D341Med (cell line): ENCODE measurements around the gene UROC1.

Source experiments
- DNase-seq: peaks from one replicate; pipeline ENCODE4 v3.0.0; 2012; ENCODE audit warnings: low spot score

UROC1 gene

DNA sequence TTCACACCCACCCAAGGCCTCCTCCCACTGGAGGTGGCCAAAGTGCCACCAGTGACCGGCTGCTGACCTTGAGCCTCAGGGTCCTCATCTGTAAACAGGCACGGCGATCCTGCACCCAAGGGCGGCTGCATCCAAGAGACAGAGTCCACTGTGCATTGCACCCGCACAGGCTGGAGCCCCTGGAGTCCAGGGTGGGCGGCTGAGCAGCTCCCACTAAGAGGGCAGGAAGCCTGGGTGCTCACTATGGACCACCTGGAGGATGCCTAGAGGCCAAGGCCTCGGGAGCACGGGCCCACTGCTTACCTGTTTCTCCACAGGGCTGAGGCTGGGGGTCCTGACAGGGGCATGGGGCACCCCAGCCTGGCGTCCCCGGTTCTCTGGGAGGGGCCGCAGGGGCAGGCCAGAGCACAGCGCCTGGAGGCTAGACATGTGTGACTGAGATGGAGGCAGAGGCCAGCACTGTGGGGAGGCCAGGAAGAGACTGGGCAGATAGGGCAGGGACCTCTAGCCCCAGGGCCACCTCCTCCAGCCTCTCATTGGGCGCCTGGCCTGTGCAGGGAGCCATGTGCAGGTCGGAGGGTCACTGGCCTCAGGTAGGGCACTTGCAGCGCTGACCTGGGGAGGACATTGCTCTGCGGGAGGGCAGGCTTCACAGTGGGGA, at the start of gene UROC1:
Gene UROC1, minus strand, starts transcription at position 483 of the 661 bp plus-strand sequence. Its CDS starts 54 bp downstream, at position 429.
- no peak for DNase-seq

DNA sequence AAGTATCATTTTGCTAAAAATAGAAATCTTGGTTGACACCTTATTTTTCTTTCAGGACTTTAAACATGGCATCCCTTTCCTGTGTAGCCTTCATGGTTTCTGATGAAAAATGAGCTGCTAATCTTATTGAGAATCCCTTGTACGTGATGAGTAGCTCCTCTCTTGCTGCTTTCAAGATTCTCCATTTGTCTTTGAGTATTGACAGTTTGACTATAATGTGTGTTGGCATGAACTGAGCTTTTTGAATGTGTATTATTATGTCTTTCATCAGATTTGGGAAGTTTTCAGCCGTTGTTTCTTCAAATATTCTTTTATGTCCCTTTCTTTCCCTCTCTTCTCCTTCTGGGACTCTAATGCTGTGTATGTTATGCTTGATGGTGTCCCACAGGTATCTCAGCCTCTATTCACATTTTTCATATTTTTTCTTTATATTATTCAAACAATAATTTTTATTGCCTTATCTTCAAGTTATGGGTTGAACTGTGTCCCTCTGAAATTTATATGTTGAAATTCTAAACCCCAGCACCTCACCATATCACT, 45.2 kb upstream of the UROC1 start:
- no peak for DNase-seq

DNA sequence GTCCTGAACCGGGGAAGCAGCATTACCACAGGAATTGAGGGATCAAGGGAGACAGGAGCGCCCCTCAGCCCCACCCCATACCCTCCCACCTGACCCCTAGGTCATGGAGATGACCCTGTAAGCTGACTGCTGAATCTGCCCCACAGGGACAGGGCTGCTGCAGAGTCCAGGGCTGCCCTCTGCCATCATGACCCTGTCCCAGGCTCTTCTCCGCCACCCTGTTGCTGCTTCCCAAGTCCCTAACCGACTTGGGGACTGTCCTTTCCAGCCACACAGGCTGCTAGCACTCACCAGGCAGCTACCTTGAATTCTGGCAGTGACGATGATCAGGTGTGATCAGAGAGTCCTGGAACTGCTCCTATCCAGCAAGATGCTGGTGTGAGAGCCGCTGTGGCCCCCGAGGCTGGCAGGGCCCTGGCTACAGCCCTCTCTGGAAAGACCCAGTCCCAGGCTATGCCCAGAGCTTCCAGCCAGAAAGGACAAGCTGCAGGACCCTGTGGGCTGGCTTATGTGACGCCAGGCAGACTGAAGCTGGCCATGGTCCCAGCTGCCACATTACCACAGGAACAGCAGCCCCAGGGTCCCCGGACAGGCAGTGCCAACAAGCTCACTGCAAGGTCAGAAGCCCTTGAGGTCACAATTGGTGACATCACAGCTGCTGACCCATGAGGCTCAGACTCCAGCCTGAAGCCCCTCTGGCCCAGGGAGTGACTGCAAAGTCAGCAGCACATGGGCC, 40.9 kb upstream of the UROC1 start, which contains the start of gene C3orf22:
Gene C3orf22, minus strand, starts transcription at position 597 of the 736 bp plus-strand sequence. CDS start 5,542 bp downstream, outside the sequence.
- peak; percentile 11 for DNase-seq

DNA sequence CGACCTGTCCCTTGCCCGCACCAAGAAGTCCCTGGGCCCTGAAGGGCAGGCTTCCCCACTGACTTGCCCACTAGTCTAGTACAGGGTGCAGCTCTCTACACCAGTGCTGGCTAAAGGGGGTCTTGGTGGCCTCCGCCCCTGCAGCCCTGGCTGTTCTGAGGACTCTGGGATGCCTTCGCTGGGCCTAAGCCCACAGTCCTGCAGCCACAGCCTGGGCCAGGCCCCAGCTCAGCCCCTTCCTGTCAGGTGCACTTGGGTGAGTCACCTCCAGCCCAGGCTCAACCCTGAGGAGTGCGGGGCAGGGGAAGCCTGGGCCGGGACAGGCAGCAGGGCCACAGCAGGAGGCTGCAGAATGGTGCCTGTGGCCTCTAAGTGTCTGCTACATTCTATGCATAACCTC, 40.2 kb upstream of the UROC1 start:
- peak; percentile 9 for DNase-seq

DNA sequence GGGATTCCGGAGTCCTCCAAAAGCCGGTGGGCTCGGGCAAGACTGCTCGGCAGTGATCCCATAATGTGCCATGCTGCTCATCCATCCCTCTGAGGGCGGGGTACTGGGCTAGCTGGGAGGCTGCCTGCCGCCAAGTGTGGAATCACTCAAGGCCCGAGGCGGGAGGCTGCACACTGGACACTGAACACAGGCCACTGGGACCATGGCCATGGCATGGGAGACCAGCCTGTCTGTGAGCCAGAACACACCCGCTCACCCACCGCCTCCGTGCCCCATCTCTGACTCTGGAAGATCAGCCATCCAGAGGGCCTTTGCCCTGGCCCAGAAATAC, 39.8 kb upstream of the UROC1 start:
- peak; percentile 12 for DNase-seq

DNA sequence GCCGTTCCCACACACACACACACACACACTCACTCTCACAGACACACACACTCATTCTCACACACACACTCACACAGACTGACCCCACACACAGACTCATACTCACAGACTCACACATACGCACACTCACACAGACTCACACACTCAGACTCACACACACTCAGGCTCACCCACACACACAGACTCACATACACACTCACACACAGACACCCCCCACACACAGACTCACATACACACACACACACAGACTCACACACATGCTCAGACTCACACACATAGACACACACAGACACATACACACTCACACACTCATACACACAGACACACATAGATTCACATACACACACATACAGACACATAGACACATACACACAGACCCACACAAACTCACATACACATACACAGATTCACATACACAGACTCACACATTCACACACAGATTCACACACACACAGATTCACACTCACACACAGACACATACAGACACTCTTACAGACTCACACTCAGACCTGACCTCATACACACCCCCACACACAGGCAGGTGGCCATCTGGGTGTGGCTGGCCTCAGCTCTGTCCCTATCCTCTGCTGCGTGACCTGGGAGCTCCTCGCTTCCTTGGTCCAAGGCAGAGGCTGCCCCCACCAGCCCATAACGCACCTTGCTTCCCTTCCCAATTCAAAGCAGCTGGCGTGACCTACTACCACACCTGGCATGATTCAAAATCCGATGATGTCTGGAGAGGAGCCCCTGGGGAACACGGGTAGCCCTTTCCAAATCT, 39.3 kb upstream of the UROC1 start:
- DNase-seq, result no peak

DNA sequence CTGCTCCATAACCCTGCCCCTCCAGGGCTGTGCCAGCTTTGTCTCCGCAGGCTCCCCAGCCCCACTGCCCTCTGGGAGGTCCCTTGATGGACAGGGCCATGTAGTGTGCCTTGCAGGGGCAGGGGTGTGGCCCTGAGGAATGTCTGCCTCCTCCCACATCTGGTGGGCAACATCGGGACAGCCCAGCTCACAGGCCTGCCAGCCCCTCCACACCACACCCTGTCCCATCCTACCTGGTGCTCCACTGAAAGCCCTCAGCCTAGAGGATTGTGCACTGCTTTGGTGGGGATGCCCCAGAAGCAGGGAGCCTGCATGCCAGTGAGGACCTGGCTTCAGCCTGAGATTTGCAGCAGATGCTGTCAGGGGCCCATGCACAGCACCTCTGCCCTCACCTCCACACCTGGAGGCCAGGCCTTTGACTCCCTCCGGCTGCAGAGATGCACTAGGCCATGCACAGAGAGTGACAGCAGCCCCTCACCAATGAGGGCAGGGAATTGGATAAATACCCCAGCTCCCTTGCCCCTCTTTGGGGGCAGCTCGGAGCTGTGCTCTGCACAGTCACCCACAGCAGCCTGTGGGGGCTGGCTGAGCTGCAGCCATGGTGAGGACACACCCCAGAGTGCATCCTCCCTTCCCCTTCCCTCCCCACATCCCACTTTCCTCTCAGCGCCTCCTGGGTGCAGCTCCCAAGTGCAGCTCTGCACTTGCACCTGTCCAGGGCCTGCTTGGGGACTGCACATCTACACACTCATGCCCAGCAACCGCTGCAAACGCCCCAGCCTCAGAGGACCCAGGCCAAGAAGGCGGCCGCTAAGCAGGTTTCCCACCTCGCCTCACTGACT, 38.4 kb upstream of the UROC1 start:
- peak; percentile 13 for DNase-seq

DNA sequence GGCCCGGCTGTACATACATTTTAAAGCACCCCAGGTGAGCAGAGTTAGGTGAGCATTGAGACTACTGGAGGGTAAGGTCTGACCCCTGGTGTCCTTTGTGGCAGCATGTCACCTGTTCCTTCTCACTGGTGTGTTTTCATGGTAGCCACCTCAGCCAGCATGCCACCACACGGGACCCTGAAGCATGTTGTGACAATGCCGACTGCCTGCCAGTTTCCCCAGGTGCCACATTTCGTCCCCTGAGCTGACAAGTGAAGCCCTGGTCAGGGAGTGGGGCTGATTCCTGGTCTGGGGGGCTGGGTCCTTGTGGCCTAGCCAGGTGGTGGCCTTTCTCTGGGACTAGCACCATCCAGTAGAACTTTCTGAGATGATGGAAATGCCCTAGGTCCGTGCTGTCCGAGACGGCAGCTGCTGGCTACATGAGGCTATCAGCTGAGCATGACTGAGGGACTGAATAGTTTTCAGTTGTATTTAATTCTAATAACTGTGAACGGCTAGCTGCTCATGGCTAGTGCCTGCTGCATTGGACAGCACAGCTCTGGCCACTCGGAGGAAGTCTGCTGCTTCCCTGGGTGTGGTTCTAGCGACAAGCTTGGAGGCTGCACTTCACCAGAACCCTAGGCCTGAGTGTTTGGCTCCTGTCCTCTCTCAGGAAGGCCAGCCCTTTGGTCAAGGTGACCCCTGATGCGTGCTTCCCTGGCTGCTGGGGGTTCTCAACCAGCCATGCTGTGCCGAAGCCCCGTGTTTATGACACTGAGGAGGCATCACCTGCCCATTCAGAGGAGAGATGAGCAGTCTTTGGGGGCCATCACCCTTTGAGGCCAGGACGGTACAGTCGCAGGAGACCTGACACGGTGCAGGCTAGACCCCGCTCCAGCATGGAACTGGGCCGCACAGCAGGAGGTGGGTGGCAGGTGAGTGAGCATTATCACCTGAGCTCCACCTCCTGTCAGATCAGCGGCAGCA, 37.3 kb upstream of the UROC1 start:
- peak; percentile 6 for DNase-seq

DNA sequence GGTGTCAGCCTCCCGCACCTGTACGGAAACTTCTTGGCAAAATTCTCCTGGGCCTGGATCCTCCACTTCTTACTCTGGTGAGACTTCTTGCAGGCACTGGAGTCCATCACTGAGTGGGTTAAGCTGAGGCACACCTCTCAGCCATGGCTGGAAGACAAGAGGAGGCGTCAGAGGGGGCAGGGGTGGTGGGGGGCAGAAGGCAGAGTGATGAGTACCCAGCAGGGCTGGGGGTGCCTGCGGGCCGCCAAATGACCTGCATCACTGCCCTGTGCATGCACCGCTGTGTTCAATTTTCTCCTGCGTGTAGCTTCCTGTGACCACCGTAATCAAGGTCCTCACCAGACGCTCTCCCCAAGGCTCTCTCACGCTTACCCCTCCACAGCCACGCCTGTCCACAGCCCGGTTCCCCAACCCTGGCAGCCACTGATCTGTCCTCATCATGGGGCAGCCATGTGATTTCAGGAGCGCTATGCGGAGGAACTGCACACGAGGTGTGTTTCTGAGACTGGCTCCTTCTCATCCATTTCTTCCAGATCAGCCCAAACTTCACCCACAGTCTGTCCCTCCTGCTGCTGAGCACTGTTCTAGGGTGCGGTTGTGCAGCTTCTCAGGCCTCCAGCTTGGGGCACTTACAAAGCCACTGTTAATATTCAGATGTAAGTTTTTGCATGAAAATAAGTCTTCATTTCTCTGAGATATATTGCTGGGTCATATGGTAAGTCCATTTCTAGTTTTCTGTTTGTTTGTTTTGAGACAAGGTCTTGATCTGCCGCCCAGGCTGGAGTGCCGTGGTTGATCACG, 35.9 kb upstream of the UROC1 start:
- peak; percentile 8 for DNase-seq

DNA sequence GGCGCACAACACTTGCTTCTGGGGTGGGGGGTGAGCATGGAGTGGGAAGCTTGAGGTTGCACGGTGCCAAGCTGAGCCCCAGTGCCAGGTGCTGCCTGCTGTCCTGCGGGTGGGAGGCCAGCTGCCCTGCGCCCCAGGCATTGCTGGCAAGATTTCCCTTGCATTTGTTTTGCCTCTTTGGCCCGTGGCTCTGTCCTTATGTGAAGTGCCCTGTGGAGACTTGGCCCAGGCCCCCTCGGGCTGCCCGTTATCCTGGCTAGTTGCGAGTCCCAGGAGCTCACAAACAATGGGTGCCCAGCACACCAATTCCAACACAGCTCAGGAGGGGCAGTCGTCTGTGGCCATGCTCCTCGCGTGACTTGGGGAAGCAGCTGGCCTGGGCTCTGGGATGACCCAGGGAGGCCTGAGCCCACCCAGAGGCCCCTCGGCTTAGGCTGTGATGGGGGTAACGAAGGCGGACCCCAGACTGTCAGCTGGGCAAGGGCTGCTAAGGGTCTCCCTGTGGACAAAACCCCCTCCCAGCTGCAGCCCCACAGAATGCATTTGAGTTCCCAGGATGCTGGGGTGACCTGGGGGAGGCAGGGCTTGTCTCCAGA, 35.2 kb upstream of the UROC1 start:
- DNase-seq, result peak; percentile 17

DNA sequence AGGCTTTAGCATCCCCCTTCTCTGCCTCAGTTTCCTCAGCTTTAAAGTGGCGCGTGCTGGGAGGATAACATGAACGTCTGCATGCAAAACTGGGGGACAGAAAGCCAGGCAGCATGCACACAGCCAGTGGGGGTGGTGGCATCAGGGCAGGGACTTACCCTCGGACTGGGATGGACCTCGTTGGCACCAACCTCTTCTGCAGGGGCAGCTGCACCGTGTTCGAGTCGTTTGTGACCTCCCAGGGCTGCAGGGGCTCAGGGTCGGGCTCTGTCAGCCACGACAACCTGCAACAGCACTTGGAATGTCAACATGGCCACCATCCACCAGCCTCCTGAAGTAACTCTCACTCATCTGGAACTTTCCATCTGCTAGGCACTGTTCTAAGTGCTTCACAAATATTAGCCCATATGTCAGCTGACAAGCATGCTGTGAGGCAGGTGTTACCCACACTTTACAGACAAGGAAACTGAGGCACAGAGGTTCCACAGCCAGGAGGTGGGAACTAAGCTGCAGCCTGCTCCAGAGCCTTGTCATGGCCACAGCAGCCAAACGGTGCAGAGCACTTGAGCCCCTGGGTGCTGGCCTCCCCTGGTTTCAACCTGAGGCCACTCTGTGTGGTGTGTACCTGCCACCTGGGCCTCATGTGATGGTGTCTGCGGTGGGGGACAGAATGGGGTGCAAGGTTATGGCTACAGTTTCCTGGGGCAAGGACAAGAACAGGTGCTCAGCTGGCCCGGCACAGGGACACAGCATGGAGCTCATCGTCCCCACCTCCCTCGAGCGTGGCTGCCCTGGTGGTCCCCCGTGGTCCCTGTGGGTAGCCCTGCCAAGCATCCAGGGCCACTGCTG, 34.5 kb upstream of the UROC1 start:
- peak; percentile 18 for DNase-seq

DNA sequence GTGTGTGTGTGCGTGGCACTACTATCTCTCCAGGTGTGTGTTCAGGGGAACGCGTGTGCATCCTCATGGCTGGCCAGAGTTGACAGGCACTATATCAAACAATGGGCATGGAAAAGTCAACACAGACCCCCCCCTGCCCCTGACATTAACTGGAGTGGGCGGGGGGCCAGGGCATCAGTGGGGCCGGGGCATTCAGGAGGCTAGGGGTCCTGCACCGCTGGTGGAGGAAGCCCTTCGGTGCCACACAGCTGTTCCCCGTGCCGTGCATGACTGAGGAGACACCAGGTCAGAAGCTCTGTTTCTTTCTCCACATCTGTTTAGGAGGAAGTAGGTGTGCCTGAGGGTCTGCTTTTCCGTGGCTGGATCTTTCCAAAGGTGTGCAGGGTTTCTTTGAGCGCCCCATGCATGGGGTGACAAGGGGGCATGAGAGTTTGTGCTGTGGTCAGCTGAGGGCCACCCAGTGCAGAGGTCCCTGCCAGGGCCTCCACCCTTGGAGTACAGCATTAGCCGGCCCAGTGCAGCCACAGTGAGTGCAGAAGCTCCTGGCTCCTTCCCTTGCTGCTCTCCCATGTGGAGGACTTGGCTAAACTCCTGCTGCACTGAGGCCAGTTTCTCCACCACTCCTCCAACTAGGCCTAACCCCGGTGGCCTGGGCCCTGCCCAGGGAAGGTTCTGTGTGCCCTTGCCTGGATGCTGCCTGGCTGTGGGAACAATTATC, 33.7 kb upstream of the UROC1 start:
- peak; percentile 12 for DNase-seq

DNA sequence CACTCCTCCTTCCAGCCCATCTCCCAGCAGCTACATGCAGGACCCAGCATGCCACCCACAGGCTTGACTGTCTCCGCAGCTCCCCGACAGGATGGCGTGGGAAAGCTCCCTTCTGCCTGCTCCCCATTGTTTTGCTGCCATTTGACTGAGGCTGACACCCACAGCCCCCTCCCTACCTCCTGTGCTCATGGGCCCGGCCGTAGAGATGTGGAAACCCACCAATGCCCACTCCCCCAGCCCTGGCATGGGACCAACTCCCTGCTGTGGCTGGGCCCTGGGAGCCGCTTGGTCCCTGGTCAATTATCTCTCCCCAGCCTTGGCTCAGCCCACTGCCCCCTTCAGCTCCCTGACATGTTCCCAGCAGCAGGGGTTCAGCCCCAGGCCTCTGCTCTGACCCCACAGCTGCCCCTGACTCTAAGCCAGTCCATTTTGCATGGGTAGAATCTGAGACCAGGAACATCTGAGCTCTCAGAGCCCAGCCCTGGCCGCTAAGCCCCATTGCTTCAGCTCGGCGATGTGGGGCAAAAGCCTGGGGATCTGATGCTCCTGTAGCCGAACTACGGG, 33.0 kb upstream of the UROC1 start:
- peak; percentile 24 for DNase-seq

DNA sequence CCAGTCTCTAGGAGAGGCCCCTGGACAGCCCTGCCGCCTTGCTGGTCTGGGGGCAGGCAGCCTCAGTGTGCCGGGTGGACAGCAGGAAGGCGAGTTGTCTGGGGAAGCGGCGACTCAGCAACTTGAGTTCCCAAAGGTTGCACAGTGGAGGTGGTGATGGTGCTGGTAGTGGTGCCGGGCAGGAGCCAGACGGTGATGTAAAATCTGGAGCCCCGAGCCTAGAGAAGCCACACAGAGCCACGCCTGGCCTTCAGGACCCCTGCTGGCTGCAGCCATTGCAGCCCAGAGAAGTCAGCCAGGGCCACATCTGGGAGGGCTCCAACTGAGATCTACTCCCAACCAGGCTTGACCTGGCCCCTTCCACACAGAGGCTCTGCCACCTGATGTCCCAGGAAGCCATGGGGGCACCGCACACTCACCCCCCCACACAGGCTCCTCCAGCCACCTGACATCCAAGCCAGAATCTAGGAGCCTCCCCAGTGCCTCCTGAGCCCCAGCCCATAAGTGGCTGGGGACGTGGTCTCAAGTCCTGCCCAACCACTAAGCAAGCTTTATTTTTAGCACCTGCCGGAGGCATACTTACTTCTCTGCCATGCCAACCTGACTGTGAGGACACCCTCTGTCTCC, 32.4 kb upstream of the UROC1 start:
- DNase-seq, result peak; percentile 21

DNA sequence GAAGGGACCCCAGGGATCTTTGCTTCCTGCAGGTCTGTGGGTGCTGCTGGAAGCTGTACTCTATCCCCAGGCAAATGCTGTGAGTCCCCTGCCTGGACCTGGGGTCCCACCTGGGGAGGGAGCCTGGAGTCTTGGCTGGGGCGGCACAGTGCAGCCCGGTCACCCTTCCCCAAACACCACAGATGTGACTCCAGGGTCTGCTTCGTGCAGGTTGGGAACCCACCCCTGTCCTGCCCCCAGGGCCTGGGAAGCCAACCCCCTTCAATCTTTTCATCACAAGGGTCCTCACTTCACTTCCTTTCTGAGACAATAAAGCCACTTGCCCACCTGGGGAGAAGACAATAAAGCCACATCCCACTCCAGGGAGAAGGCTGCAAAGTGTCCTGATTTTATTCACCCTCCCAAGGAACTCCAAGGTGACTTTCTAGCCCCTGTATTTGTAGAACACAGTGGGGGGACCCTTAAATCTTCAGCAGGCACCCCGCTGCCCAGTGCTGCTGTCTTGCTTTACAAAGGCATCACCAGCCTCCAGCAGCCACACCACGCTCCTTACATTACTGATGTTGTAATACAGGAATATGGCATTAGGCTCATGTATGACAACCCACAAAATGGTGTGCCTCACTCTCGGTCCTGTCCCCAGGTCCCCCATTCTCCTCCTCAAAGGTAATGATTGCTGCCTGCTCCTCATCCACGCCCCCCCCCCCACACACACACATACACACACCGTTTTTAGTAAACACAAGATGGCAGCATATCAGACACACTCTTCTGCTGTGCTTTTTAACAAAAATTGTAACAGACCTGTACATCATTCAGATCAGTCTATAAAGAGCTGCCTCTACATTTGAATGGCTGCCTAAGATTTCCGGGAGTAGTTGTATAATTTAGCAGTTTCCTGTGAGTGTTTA, 31.2 kb upstream of the UROC1 start:
- DNase-seq, result peak; percentile 22

DNA sequence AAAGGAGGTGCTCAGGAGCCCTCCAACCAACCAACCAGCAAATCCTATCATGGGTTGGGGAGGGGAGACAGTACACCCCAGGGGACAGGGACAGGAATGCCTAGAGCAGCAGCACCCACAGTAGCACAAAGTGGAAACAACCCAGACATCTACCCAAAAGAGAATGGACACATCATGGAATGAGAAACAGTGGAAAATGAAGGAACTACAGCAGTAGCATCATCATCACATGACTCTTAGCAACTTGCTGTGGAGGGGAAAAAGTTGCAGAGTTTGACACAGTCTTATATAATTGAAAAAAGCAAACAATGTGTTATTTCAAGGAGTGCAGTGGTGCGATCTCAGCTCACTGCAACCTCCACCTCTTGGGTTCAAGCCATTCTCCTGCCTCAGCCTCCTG, 30.1 kb upstream of the UROC1 start:
- peak; percentile 4 for DNase-seq
